Activated naive CD4-positive, alpha-beta T cell treated with anti-CD3 and anti-CD28 coated beads for 36 hours (primary cell): ENCODE data around the gene COLEC12. TPM values are rescaled to one million over a fixed set of nuclear protein-coding genes. Genes with fewer than 3 reads are reported as not detected.

ENCODE experiments used
- CTCF ChIA-PET: fragments of 350-600 bp; sonication (Branson Sonifier 250); formaldehyde crosslinking; loops from one replicate; lab custom pipeline; 2021; ENCODE audit warnings: antibody characterized with exemption; lab: Charles Lee
- DNase-seq: peaks from one replicate; pipeline ENCODE4 v3.0.0-alpha.2; 2020
- H3K27ac Mint-ChIP-seq: one replicate; pipeline ENCODE4 v1.8.0; 2021; ENCODE audit warnings: mild to moderate bottlenecking, mixed read lengths
- H3K27me3 Mint-ChIP-seq: one replicate; pipeline ENCODE4 v1.8.0; 2021; ENCODE audit warnings: low read depth, mixed read lengths
- H3K36me3 Mint-ChIP-seq: one replicate; pipeline ENCODE4 v1.8.0; 2021; ENCODE audit warnings: low read depth, mixed read lengths
- H3K4me1 Mint-ChIP-seq: one replicate; pipeline ENCODE4 v1.8.0; 2021; ENCODE audit warnings: low read depth, mixed read lengths
- H3K4me3 Mint-ChIP-seq: one replicate; pipeline ENCODE4 v1.8.0; 2021; ENCODE audit warnings: mild to moderate bottlenecking, moderate library complexity, mixed read lengths
- H3K9me3 Mint-ChIP-seq: one replicate; pipeline ENCODE4 v1.8.0; 2021; ENCODE audit warnings: mixed read lengths
- intact Hi-C: fragments of 100-400 bp; cut with micrococcal nuclease; formaldehyde crosslinking; loops from one replicate; pipeline ENCODE4 v1.15.1; 2023
- total RNA-seq, 2 experiments: library from RNA; stranded (reverse); gene quantifications; one replicate each; pipeline ENCODE4 v1.2.3, GENCODE V29; 2021

Gene COLEC12
- total RNA-seq, 2 experiments from 2014 or later, result not detected

- H3K36me3 Mint-ChIP-seq, result no peaks in the 10 kb centered on the region
- DNase-seq, result peak; percentile 39
- H3K27me3 Mint-ChIP-seq, result peaks cover 5% of the 10 kb centered on the region
- intact Hi-C loops, result no loop called here
- CTCF ChIA-PET, result no interaction called here
- peaks cover under 1% of the 10 kb centered on the region for H3K9me3 Mint-ChIP-seq
- H3K4me1 Mint-ChIP-seq, result peaks cover 10% of the 10 kb centered on the region
- H3K4me3 Mint-ChIP-seq, result no peak overlapping the region
- no peak overlapping the region for H3K27ac Mint-ChIP-seq
These were observed 18.7 kb upstream of the COLEC12 start for GRCh38 chr18:519019-519879.

DNA sequence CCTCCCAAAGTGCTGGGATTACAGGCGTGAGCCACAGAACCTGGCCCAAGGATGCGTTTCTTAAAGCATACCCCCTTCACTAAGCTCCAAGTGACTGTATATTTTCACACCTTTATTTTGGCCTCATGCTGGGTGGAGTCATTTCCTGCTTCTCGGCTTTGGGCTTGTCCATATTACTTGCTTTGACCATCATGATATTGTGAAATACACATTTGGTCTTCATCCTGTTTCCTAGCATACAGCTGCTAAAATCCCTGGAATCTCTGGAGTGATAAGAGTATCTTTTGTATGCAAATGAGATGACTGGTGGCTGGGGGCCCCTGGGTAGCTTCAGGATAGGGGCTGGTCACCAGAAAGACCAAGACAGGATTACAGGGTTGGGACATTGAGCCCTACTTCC is 17.6 kb upstream of the COLEC12 start:
- CTCF ChIA-PET, result interaction anchor here (0.7 kb wide), 1 partner anchor 132 kb away, joined by 3 read pairs; no protein-coding TSS in a partner anchor
- H3K4me1 Mint-ChIP-seq, result peaks cover 10% of the 10 kb centered on the region
- intact Hi-C loops, result no loop called here
- no peak for DNase-seq
- peaks cover 5% of the 10 kb centered on the region for H3K27me3 Mint-ChIP-seq
- no peaks in the 10 kb centered on the region for H3K36me3 Mint-ChIP-seq
- no peak overlapping the region for H3K27ac Mint-ChIP-seq
- no peak overlapping the region for H3K4me3 Mint-ChIP-seq
- peaks cover 6% of the 10 kb centered on the region for H3K9me3 Mint-ChIP-seq

GRCh38 chr18:515838-516237 is 15.3 kb upstream of the COLEC12 start:
- peaks cover 10% of the 10 kb centered on the region for H3K4me1 Mint-ChIP-seq
- CTCF ChIA-PET, result no interaction called here
- H3K4me3 Mint-ChIP-seq, result no peak overlapping the region
- no peak for DNase-seq
- intact Hi-C loops, result no loop called here
- H3K36me3 Mint-ChIP-seq, result no peaks in the 10 kb centered on the region
- H3K9me3 Mint-ChIP-seq, result peaks cover 6% of the 10 kb centered on the region
- H3K27me3 Mint-ChIP-seq, result peaks cover 2% of the 10 kb centered on the region
- no peak overlapping the region for H3K27ac Mint-ChIP-seq

DNA sequence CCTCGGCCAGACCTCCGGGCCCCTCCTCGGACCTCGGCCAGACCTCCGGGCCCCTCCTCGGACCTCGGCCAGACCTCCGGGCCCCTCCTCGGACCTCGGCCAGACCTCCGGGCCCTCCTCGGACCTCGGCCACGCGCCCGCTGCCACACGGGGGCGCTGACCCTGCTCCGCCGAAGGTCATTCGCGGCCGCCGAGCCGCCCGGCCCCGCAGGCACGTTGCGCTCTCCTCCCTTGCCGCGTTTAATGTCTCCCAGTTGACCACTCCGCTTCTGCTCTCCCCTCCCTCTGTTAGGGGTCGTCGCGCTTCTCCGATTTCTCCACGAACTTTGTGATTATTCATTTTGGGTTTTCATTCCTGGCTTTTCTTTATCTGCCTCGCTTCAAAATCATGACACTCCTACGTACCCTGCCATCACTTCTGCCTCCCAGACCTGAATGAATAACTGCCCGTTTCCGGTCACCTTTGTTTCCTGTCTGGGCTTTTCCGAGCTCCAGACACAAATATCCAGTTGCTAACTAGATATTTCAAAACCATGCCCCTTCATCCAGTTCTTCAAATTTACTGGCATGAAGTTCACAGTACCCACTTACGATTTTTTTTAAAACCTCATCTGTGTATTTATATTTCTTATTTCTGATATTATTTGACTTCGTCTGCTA is 14.8 kb upstream of the COLEC12 start:
- DNase-seq, result no peak
- intact Hi-C loops, result no loop called here
- H3K9me3 Mint-ChIP-seq, result peaks cover 6% of the 10 kb centered on the region
- peaks cover 10% of the 10 kb centered on the region for H3K4me1 Mint-ChIP-seq
- CTCF ChIA-PET, result no interaction called here
- H3K4me3 Mint-ChIP-seq, result no peak overlapping the region
- no peaks in the 10 kb centered on the region for H3K36me3 Mint-ChIP-seq
- no peak overlapping the region for H3K27ac Mint-ChIP-seq
- H3K27me3 Mint-ChIP-seq, result peaks cover 2% of the 10 kb centered on the region

DNA sequence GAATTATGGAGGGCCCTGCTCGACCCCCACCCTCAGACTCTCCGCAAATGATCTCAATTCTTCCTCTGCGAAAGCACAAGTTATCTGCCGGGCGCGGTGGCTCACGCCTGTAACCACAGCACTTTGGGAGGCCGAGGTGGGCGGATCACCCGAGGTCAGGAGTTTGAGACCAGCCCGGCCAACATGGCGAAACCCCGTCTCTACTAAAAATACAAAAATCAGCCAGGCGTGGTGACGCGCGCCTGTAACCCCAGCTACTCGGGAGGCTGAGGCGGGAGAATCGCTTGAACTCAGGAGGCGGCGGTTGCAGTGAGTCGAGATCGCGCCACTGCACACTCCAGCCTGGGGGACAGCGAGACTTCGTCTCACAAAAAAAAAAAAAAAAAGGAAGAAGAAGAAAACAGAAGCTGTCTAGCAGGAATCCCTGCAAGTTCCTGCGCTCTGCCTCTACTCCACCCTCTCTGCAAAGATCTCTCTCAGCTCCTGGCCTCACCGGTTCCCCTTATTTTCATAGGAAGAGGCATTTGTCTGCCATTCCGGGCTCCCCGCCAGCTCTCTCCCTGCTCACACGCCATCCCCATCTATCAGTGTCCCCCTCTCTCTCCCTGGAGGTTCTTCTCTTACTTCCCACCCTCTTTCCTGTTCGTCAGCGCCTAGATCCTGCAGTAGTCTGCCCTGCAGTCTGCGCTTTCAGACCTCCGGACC is 13.5 kb upstream of the COLEC12 start:
- H3K36me3 Mint-ChIP-seq, result no peaks in the 10 kb centered on the region
- CTCF ChIA-PET, result interaction anchor here (0.6 kb wide), 1 partner anchor 111 kb away, joined by 3 read pairs; no protein-coding TSS in a partner anchor
- H3K27me3 Mint-ChIP-seq, result peaks cover 2% of the 10 kb centered on the region
- peaks cover 6% of the 10 kb centered on the region for H3K9me3 Mint-ChIP-seq
- DNase-seq, result no peak
- intact Hi-C loops, result no loop called here
- peaks cover 5% of the 10 kb centered on the region for H3K4me1 Mint-ChIP-seq
- no peak overlapping the region for H3K4me3 Mint-ChIP-seq
- no peak overlapping the region for H3K27ac Mint-ChIP-seq

DNA sequence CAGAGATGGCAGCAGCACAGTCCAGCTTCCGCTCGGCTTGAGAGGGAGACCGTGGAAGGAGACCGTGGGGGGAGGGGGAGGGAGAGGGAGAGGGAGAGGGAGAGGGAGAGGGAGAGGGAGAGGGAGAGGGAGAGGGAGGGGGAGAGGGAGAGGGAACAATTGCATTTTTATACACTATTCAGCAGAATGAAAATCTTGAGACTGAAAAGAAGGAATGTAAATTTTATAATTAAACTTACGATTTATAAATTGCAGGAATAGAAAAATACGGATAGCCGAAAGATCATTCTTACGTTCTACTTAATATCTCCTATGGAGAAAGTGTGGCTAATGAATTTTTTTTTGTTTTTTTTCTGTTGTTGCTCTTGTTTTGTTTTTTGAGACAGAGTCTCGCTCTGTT is 12.5 kb upstream of the COLEC12 start:
- no peak for DNase-seq
- H3K9me3 Mint-ChIP-seq, result peaks cover 6% of the 10 kb centered on the region
- CTCF ChIA-PET, result no interaction called here
- no peaks in the 10 kb centered on the region for H3K27me3 Mint-ChIP-seq
- no peaks in the 10 kb centered on the region for H3K4me1 Mint-ChIP-seq
- no peaks in the 10 kb centered on the region for H3K36me3 Mint-ChIP-seq
- intact Hi-C loops, result no loop called here
- H3K27ac Mint-ChIP-seq, result no peak overlapping the region
- no peak overlapping the region for H3K4me3 Mint-ChIP-seq

DNA sequence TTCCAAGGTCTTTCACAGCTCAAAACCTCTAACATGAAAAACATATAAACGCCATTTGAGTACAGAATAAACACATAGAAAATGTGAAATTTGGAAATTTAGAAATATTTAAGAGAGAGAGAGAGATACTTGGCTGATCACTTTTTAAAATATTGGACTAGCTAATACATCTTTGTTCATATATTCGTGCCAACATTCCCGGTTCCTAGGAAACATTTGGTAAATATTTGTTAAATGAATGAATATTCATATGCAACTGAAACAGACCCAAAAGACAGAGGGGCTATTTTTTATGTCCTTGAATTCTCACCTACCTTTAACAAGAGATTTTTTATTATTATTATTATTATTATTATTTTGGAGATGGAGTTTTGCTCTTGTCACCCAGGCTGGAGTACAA is 8.3 kb upstream of the COLEC12 start:
- CTCF ChIA-PET, result no interaction called here
- Mint-ChIP-seq H3K4me1 (no peaks in the 10 kb centered on the region), H3K27ac (no peak overlapping the region), H3K9me3 (peaks cover 3% of the 10 kb centered on the region), H3K27me3 (peaks cover 2% of the 10 kb centered on the region), H3K36me3 (no peaks in the 10 kb centered on the region), H3K4me3 (no peak overlapping the region)
- no peak for DNase-seq
- intact Hi-C loops, result no loop called here

- Mint-ChIP-seq H3K36me3 (no peaks in the 10 kb centered on the region), H3K4me3 (no peak overlapping the region), H3K27ac (no peak overlapping the region), H3K27me3 (peaks cover 5% of the 10 kb centered on the region), H3K4me1 (no peaks in the 10 kb centered on the region), H3K9me3 (no peaks in the 10 kb centered on the region)
- intact Hi-C loops, result no loop called here
- CTCF ChIA-PET, result no interaction called here
- no peak for DNase-seq
These were observed 7.1 kb upstream of the COLEC12 start for GRCh38 chr18:507636-508035.

DNA sequence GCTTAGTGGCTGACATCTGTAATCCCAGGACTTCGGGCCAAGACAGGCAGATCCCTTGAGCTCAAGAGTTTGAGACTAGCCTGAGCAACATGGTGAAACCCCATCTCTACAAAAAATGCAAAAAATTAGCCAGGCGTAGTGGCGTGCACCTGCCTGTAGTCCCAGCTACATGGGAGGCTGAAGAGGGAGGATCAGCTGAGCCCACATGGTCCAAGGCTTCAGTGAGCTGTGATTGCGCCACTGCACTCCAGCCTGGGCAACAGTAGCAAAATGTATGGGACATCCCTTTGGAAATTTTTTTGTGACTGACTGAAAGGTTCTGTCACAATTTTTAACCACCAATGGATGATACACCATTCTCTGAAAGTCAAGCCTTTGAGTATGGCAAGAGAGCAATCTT is 6.3 kb upstream of the COLEC12 start:
- Mint-ChIP-seq H3K4me1 (no peaks in the 10 kb centered on the region), H3K9me3 (no peaks in the 10 kb centered on the region), H3K27ac (no peak overlapping the region), H3K36me3 (no peaks in the 10 kb centered on the region), H3K4me3 (no peak overlapping the region), H3K27me3 (peaks cover 5% of the 10 kb centered on the region)
- no peak for DNase-seq
- CTCF ChIA-PET, result interaction anchor here (1.1 kb wide), 1 partner anchor 11 kb away, joined by 4 read pairs; no protein-coding TSS in a partner anchor
- intact Hi-C loops, result no loop called here

DNA sequence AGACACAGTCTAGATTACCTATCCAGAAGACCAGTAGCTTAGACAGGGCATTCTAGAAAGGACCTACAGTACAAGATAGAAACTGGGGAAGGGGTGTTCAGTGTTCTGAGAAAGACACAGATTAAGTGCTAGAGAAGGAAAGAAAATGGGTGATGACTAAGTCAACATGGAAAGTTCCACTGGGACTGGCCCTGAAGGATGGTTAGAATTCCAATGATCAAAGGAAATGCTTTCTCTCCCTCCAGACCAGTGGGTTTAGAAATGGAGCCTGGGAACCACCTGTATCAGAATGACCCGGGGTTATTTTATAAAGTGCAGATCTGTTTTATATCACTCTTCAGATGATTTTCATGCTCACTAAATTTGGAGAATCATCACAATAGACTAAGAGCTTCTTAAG is 5.8 kb upstream of the COLEC12 start:
- Mint-ChIP-seq H3K36me3 (no peaks in the 10 kb centered on the region), H3K4me1 (no peaks in the 10 kb centered on the region), H3K9me3 (no peaks in the 10 kb centered on the region), H3K27ac (no peak overlapping the region), H3K27me3 (peaks cover 7% of the 10 kb centered on the region), H3K4me3 (no peak overlapping the region)
- DNase-seq, result no peak
- CTCF ChIA-PET, result interaction anchor here (1.1 kb wide), 1 partner anchor 10 kb away, joined by 4 read pairs; no protein-coding TSS in a partner anchor
- intact Hi-C loops, result no loop called here

DNA sequence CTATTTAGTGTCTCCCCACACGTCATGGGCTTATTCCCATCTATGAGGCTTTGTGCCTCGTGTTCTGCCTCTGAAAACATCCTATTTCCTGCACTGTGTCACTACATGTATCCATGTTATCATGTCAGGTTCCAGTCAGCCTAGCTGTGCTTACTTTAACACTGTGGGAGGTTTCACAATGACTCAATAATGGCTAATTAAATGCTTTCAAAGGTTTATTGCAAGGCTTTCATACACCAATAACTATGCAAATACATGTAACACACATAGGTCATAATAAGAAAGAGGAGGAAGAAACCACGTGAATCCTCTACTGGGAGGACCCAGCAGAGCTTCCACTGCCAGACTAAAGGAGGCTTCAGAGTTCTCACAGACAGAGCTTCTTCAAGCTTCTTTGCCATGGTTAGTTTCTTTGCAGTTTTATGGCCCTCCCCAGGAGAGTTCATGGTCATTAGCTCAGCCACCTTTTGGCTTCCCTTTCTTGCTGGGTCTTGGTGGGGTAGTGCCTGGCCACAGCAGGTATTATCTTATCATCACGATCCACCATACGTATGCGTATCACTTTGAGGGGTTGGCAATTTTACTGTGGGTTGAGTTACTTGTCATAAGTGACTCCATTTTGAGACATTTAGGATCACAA is 5.1 kb upstream of the COLEC12 start:
- Mint-ChIP-seq H3K9me3 (no peaks in the 10 kb centered on the region), H3K4me1 (peaks cover 4% of the 10 kb centered on the region), H3K27ac (no peak overlapping the region), H3K27me3 (peaks cover 13% of the 10 kb centered on the region), H3K36me3 (no peaks in the 10 kb centered on the region), H3K4me3 (no peak overlapping the region)
- intact Hi-C loops, result no loop called here
- no peak for DNase-seq
- CTCF ChIA-PET, result interaction anchor here (1.1 kb wide), 1 partner anchor 9 kb away, joined by 4 read pairs; no protein-coding TSS in a partner anchor

GRCh38 chr18:501406-501714 is 859 bp upstream of the COLEC12 start:
- intact Hi-C loops, result no loop called here
- H3K4me1 Mint-ChIP-seq, result peaks cover 9% of the 10 kb centered on the region
- no peak for DNase-seq
- H3K36me3 Mint-ChIP-seq, result no peaks in the 10 kb centered on the region
- H3K27ac Mint-ChIP-seq, result no peak overlapping the region
- no peaks in the 10 kb centered on the region for H3K9me3 Mint-ChIP-seq
- peaks cover 37% of the 10 kb centered on the region for H3K27me3 Mint-ChIP-seq
- no peak overlapping the region for H3K4me3 Mint-ChIP-seq
- CTCF ChIA-PET, result no interaction called here
